ENCODE measurements around the gene FUS.

- TF ChIP-seq EHMT2 (IDR thresholded peaks at IDR 0.05): no peak
- no peak for TF ChIP-seq NFYB (IDR thresholded peaks at IDR 0.05; ENCODE audit: extremely low read depth, insufficient read length)
- no peak for TF ChIP-seq SRF (CRISPR knock-in tag; IDR thresholded peaks at IDR 0.05)
- no peak for TF ChIP-seq RFX5 (IDR thresholded peaks at IDR 0.05; ENCODE audit: low read depth, low read length)
- TF ChIP-seq KAT2B (IDR thresholded peaks at IDR 0.05; ENCODE audit: low read depth, low read length): no peak
- no peak for TF ChIP-seq SMAD3 (CRISPR knock-in tag; conservative IDR thresholded peaks at IDR 0.05)
- no peak for TF ChIP-seq ELF4 (CRISPR knock-in tag; IDR thresholded peaks at IDR 0.05)
- TF ChIP-seq POLR2AphosphoS5 (IDR thresholded peaks at IDR 0.05; ENCODE audit: control insufficient read depth, insufficient read depth, low read depth, low read length): peak; percentile 54
- TF ChIP-seq MAX (CRISPR knock-in tag; IDR thresholded peaks at IDR 0.05): no peak
- peak; percentile 56 for TF ChIP-seq POLR2A (conservative IDR thresholded peaks at IDR 0.05)
Measured at GRCh38 chr16:31191697-31192428, 11.9 kb downstream of the FUS start.
